GM20000 (cell line): ENCODE measurements around the gene KCNQ1.

Experiments
- DNase-seq: peaks from one replicate; pipeline ENCODE4 v3.0.0; 2012; ENCODE audit warnings: low spot score
- TF ChIP-seq, protein P1 (sequence below): IDR thresholded peaks from 2 replicates; pipeline ENCODE4 v1.5.1; 2012; ENCODE audit warnings: mild to moderate bottlenecking, control low read depth; ENCODE audit errors: extremely low read depth, missing control alignments

The KCNQ1 gene

DNA sequence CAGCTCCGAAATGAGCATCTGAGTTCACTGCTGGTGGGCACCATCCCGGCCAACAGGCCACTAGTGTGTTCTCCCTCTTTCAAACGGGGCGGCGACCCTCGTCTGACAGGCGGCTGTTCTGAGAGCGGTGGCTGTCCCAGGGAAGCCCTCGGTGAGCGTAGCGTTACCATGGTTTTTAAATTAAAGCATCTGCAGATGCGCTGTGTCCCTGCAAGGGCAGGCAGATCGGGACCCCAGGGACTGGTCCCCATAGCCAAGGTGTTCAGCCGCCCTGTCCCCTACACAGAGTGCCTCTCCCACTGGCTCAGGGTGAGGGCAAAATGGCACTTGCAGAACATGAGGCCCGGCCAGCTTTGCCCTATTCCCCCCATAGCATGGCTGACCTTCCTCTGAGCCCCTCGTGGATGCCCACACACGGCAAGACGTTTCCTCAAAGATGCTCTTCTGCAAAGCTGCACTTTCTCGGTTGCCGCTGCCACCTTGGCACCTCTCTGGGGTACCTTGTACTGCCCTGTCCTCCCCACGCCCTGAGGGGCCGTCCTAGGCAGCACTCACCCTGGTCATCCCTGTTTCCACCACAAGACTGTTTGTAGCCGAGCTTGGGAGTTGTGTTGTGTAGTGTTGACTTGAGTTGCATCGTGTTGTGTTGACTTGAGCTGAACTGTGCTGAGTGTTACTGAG lies 306.9 kb downstream of the KCNQ1 start:
- DNase-seq: no peak
- TF ChIP-seq, protein P1, sequence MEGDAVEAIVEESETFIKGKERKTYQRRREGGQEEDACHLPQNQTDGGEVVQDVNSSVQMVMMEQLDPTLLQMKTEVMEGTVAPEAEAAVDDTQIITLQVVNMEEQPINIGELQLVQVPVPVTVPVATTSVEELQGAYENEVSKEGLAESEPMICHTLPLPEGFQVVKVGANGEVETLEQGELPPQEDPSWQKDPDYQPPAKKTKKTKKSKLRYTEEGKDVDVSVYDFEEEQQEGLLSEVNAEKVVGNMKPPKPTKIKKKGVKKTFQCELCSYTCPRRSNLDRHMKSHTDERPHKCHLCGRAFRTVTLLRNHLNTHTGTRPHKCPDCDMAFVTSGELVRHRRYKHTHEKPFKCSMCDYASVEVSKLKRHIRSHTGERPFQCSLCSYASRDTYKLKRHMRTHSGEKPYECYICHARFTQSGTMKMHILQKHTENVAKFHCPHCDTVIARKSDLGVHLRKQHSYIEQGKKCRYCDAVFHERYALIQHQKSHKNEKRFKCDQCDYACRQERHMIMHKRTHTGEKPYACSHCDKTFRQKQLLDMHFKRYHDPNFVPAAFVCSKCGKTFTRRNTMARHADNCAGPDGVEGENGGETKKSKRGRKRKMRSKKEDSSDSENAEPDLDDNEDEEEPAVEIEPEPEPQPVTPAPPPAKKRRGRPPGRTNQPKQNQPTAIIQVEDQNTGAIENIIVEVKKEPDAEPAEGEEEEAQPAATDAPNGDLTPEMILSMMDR: no peak

GRCh38 chr11:2752204-2752770 lies 307.5 kb downstream of the KCNQ1 start:
- no peak for DNase-seq
- TF ChIP-seq, protein P1: no peak

GRCh38 chr11:2752923-2753322 lies 308.1 kb downstream of the KCNQ1 start:
- TF ChIP-seq, protein P1: no peak
- DNase-seq: no peak

DNA sequence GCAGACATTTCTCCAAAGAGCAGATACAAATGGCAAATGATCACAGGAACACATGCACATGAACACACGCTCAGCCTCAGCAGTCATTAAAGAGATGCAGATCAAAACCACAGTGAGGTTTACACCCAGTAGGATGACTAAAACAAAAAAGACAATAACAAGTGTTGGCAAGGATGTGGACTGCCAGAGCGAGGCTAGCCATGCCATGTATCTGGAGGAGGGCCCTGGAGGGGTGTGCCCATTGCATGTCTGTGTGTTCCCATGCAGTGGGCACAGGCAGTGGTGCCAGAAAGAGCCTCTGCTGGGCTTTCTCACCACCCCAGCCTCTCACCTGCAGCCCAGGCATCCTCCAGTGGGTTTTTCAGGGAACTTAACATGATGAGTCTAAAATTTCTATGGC lies 309.2 kb downstream of the KCNQ1 start:
- no peak for DNase-seq
- TF ChIP-seq, protein P1: no peak

DNA sequence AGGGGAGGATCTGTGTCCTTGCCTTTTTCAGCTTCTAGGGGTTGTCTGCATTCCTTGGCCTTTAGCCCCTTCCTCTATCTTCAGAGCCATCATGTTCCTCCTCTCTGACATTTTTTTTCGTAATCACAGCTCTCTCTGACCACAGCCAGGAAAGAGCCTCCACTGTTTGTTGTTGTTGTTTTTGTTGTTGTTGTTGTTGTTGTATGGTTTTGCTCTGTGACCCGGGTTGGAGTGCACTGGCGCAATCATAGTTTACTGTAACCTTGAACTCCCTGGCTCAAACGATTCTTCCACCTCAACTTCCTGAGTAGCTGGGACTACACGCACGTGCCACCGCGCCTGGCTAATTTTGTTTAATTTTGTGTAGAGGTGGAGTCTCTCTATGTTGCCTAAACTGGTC lies 310.3 kb downstream of the KCNQ1 start:
- no peak for DNase-seq
- TF ChIP-seq, protein P1: no peak

GRCh38 chr11:2758751-2759150 lies 313.9 kb downstream of the KCNQ1 start:
- TF ChIP-seq, protein P1: no peak
- DNase-seq: no peak

- no peak for DNase-seq
- TF ChIP-seq, protein P1: no peak
These were observed 314.7 kb downstream of the KCNQ1 start for GRCh38 chr11:2759228-2760195.
